ENCODE data around the gene SMC1B. TPM values are rescaled to one million over a fixed set of nuclear protein-coding genes. Genes with fewer than 3 reads are reported as not detected.
"Not testable (repeated sequence)": the region's sequence is repeated elsewhere in the genome, so short reads cannot be mapped to it uniquely, and the experiment has no call there.

The SMC1B gene
- total RNA-seq, 1 donor from 2014 or later = not detected

GRCh38 chr22:45349916-45350315 is 63.5 kb downstream of the SMC1B start:
- no peak for DNase-seq (ENCODE audit: low read depth)

GRCh38 chr22:45344334-45344733 is 69.1 kb downstream of the SMC1B start:
- DNase-seq (ENCODE audit: low read depth) = peak; percentile 27

GRCh38 chr22:45343143-45343542 is 70.3 kb downstream of the SMC1B start:
- no peak for DNase-seq (ENCODE audit: low read depth)

GRCh38 chr22:45341498-45341897 is 71.9 kb downstream of the SMC1B start:
- no peak for DNase-seq (ENCODE audit: low read depth)

GRCh38 chr22:45340323-45340722 is 73.1 kb downstream of the SMC1B start:
- DNase-seq (ENCODE audit: low read depth) = no peak

GRCh38 chr22:45338795-45339194 is 74.6 kb downstream of the SMC1B start:
- no peak for DNase-seq (ENCODE audit: low read depth)

GRCh38 chr22:45337536-45337935 is 75.9 kb downstream of the SMC1B start:
- no peak for DNase-seq (ENCODE audit: low read depth)

GRCh38 chr22:45336971-45337431 is 76.4 kb downstream of the SMC1B start:
- DNase-seq (ENCODE audit: low read depth) = no peak

- no peak for DNase-seq (ENCODE audit: low read depth)
Measured at GRCh38 chr22:45335854-45336522, 77.4 kb downstream of the SMC1B start.

GRCh38 chr22:45335021-45335818 is 78.2 kb downstream of the SMC1B start:
- DNase-seq (ENCODE audit: low read depth) = no peak

GRCh38 chr22:45334528-45334927 is 78.9 kb downstream of the SMC1B start:
- no peak for DNase-seq (ENCODE audit: low read depth)

- no peak for DNase-seq (ENCODE audit: low read depth)
Measured at GRCh38 chr22:45334068-45334467, 79.3 kb downstream of the SMC1B start.

- DNase-seq (ENCODE audit: low read depth) = no peak
Measured at GRCh38 chr22:45332001-45332400, 81.4 kb downstream of the SMC1B start.

GRCh38 chr22:45331486-45331885 is 81.9 kb downstream of the SMC1B start:
- no peak for DNase-seq (ENCODE audit: low read depth)

GRCh38 chr22:45330548-45330947 is 82.9 kb downstream of the SMC1B start:
- no peak for DNase-seq (ENCODE audit: low read depth)

- DNase-seq (ENCODE audit: low read depth) = no peak
Measured at GRCh38 chr22:45329530-45329936, 83.9 kb downstream of the SMC1B start.

- no peak for DNase-seq (ENCODE audit: low read depth)
Measured at GRCh38 chr22:45328822-45329529, 84.4 kb downstream of the SMC1B start.

GRCh38 chr22:45328261-45328660 is 85.1 kb downstream of the SMC1B start:
- not testable (repeated sequence) for DNase-seq (ENCODE audit: low read depth)

GRCh38 chr22:45324311-45324711 is 89.1 kb downstream of the SMC1B start:
- DNase-seq (ENCODE audit: low read depth) = no peak

GRCh38 chr22:45323695-45324094 is 89.7 kb downstream of the SMC1B start:
- no peak for DNase-seq (ENCODE audit: low read depth)

- no peak for DNase-seq (ENCODE audit: low read depth)
Measured at GRCh38 chr22:45322873-45323525, 90.4 kb downstream of the SMC1B start.

GRCh38 chr22:45321827-45322226 is 91.6 kb downstream of the SMC1B start:
- DNase-seq (ENCODE audit: low read depth) = no peak

All from renal cortical epithelial cell (primary cell).